Kidney epithelial cell (primary cell): ENCODE results near the gene NXPH4. TPM values are rescaled to one million over a fixed set of nuclear protein-coding genes. Genes with fewer than 3 reads are reported as not detected.

Source experiments
- DNase-seq: peaks from one replicate; pipeline ENCODE4 v3.0.0-alpha.2; 2010; ENCODE audit warnings: low read depth
- H3K27me3 ChIP-seq: 2 replicates; pipeline ENCODE4 v1.6.0; 2011; ENCODE audit warnings: low read length; ENCODE audit not compliant: control insufficient read depth, insufficient read depth
- H3K36me3 ChIP-seq: 2 replicates; pipeline ENCODE4 v1.5.1; 2011; ENCODE audit warnings: low read length; ENCODE audit not compliant: control insufficient read depth, insufficient read depth
- H3K4me3 ChIP-seq: 2 replicates; pipeline ENCODE4 v1.5.1; 2011; ENCODE audit warnings: low read depth, mild to moderate bottlenecking, control low read depth, low read length
- CTCF ChIP-seq: IDR thresholded peaks from 2 replicates; pipeline ENCODE4 v1.5.1; 2011; ENCODE audit warnings: mild to moderate bottlenecking, moderate library complexity, low read length, control low read depth, inconsistent platforms; ENCODE audit not compliant: insufficient read depth, poor library complexity, severe bottlenecking
- total RNA-seq: library from RNA; depleted of rRNA; stranded (reverse); fragments of >200 nt; gene quantifications from 2 replicates; pipeline ENCODE4 v1.2.3, GENCODE V29; 2015

Gene NXPH4
- total RNA-seq, 1 donor from 2014 or later = 5.9 TPM

DNA sequence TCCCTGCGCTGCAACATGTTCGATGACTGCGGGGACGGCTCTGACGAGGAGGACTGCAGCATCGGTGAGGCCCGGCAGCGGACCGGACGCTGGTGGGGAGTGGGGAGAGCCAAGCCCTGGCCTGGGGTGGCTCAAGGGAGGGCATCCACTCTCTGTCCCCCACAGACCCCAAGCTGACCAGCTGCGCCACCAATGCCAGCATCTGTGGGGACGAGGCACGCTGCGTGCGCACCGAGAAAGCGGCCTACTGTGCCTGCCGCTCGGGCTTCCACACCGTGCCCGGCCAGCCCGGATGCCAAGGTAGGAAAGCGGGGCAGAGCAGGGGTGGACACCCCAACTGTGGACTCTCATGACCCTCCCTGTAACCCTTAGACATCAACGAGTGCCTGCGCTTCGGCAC is 11.4 kb upstream of the NXPH4 start:
- DNase-seq = no peak
- peaks cover 2% of the 10 kb centered on the region for H3K36me3 ChIP-seq
- no peak for TF ChIP-seq CTCF
- H3K27me3 ChIP-seq = no peaks in the 10 kb centered on the region
- H3K4me3 ChIP-seq = no peak overlapping the region

- no peak for TF ChIP-seq CTCF
- Histone ChIP-seq H3K4me3 (no peak overlapping the region), H3K36me3 (peaks cover 2% of the 10 kb centered on the region), H3K27me3 (no peaks in the 10 kb centered on the region)
- no peak for DNase-seq
Measured at GRCh38 chr12:57205931-57206330, 10.7 kb upstream of the NXPH4 start.

GRCh38 chr12:57207731-57208630 is 8.6 kb upstream of the NXPH4 start:
- H3K36me3 ChIP-seq = peaks cover 2% of the 10 kb centered on the region
- H3K4me3 ChIP-seq = no peak overlapping the region
- TF ChIP-seq CTCF = no peak
- no peak for DNase-seq
- no peaks in the 10 kb centered on the region for H3K27me3 ChIP-seq

DNA sequence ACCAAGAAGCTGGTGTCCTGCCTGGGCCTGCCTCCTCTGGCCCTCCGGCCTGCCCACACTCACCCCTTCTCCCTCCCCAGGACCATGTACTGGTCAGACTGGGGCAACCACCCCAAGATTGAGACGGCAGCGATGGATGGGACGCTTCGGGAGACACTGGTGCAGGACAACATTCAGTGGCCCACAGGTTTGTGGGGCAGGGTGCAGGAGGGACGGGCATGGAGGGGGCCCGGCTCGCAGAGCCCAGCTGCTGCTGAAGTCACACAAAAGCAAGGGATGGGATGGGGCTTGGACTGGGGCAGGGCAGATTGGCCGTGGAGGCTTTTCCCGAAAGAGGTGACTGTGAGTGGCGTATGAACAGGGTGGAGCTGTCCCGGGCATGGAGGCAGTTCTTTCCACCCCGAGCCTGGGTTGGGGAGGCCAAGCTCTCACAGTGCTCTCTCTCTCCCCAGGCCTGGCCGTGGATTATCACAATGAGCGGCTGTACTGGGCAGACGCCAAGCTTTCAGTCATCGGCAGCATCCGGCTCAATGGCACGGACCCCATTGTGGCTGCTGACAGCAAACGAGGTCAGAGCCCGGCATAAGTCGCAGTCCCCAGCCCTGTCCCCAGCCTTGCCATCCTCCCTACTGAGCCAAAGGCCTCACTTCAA is 7.8 kb upstream of the NXPH4 start:
- TF ChIP-seq CTCF = no peak
- Histone ChIP-seq H3K27me3 (no peaks in the 10 kb centered on the region), H3K4me3 (no peak overlapping the region), H3K36me3 (peaks cover 2% of the 10 kb centered on the region)
- no peak for DNase-seq

DNA sequence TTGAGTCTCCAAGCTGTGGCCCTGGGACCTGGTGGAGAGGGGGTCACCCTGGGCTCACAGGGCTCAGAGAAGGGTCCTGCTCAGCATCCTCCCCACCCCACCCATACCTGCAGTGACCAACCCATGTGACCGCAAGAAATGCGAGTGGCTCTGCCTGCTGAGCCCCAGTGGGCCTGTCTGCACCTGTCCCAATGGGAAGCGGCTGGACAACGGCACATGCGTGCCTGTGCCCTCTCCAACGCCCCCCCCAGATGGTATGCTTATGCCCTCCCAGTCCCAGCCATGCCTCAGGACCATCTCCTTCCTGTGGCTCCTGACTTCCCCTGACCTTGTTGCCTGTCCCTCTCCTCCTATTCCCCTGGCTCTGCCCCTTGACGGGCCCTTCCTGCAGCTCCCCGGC is 6.7 kb upstream of the NXPH4 start:
- Histone ChIP-seq H3K36me3 (peaks cover 2% of the 10 kb centered on the region), H3K4me3 (no peak overlapping the region)

More for the DNA sequence above, 6.7 kb upstream of the NXPH4 start:
- no peak for TF ChIP-seq CTCF
- peaks cover 8% of the 10 kb centered on the region for H3K27me3 ChIP-seq
- no peak for DNase-seq
